GM12801 (cell line): Measurements from ENCODE around the gene RNASET2.

Experiments
- TF ChIP-seq, protein P1 (sequence below): IDR thresholded peaks from one replicate; pipeline ENCODE4 v1.5.1; 2011; ENCODE audit warnings: control low read depth; ENCODE audit not compliant: insufficient read length; ENCODE audit errors: extremely low read depth

RNASET2 gene

DNA sequence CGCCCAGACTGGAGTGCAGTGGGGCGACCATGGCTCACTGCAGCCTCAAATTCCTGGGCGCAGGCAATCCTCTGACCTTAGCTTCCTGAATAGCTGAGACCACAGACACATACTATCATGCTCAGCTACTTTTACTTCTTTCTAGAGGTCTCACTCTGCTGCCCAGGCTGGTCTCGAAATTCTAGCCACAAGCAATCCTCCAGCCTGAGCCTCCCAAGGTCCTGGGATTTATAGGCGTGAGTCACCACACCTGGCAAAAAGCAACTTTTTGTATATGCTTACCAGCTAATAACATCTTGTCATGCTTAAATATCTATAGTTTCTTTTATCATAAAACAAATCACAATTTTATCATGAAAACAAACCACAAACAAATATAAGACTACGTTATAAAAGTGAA is 23.0 kb downstream of the RNASET2 start:
- TF ChIP-seq, protein P1, sequence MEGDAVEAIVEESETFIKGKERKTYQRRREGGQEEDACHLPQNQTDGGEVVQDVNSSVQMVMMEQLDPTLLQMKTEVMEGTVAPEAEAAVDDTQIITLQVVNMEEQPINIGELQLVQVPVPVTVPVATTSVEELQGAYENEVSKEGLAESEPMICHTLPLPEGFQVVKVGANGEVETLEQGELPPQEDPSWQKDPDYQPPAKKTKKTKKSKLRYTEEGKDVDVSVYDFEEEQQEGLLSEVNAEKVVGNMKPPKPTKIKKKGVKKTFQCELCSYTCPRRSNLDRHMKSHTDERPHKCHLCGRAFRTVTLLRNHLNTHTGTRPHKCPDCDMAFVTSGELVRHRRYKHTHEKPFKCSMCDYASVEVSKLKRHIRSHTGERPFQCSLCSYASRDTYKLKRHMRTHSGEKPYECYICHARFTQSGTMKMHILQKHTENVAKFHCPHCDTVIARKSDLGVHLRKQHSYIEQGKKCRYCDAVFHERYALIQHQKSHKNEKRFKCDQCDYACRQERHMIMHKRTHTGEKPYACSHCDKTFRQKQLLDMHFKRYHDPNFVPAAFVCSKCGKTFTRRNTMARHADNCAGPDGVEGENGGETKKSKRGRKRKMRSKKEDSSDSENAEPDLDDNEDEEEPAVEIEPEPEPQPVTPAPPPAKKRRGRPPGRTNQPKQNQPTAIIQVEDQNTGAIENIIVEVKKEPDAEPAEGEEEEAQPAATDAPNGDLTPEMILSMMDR, result no peak

DNA sequence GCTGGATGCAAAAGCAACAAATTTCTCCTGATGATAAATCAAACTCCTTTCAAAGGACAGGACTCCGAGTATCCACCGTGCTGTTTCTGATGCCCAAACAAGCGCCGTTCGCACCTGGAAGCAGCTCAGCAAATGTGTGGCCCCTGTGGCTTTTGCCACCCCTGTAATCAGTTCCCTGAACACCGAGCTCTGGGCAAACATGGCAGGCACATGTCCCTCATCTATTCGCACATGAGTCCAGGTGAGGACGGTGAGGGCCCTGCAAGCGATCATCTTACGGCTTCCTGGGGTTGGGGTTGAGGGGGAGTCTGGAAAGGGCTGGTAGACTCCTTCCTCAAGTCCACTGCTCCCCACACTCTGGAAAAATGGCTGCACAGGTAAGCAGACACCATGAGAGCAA is 23.7 kb downstream of the RNASET2 start:
- TF ChIP-seq, protein P1, result no peak

DNA sequence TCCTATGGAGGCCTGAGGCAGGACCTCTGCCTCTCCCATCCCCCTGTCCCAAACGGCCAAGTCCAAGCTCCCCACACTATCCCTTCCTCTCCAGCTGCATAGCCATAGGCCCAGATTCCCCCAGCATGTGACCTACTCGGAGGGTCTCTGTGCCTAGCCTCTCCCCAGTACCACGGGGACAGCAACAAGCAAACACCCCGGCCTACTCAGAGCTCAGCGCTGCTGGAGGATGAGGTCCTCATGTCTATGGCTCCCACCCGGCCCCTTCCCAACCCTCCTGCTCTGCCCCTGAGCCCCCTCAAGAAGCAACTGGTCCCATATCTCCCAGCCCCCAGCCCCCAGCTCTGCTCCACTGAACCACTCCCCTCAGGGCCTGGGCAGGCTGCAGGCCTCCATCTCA is 24.2 kb downstream of the RNASET2 start:
- TF ChIP-seq, protein P1, result no peak

DNA sequence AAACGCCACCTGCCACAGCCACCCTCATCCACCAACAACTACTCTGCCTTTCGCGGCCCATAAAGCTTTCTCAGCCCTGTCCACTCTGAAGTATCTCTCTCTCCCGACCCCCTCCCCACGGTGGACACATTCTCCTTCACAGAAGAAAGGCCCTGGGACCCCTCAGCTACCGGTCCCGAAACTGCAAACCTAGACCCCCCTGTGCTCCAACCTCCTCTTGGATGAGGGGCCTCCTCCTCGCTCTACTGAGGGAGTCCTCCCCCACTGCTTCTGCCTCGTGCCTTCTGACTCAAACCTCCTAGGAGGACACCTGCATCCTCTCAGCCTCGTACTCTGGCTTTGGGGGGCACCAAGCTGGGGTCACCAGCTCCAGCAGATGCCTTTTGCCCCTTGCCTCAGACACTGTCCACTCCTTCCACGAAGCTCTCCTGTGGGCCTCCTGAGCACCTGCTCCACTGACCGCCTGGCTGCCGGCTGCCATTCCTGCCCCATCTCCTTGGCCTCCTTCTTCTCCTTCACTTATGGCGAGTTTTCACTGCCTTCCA is 24.9 kb downstream of the RNASET2 start:
- TF ChIP-seq, protein P1, result no peak

DNA sequence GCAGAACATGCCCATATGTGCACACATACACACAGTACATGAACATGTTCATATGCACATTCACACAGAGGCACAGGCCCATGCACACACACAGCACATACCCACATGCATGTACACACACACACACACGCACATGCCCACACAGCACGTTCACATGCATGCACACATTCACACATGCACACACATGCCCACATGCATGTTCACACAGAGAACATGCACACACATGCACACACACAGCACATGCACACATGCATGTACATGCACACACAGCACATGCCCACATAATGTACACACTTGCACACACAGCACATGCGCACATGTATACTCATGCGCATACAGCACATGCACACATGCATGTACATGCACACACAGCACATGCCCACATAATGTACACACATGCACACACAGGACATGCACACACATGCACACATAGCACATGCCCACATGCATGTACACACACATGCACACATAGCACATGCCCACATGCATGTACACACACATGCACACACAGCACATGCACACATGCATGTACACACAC is 25.9 kb downstream of the RNASET2 start:
- TF ChIP-seq, protein P1, result no peak

- TF ChIP-seq, protein P1, result no peak
These were observed 26.7 kb downstream of the RNASET2 start for GRCh38 chr6:166929542-166930189.

DNA sequence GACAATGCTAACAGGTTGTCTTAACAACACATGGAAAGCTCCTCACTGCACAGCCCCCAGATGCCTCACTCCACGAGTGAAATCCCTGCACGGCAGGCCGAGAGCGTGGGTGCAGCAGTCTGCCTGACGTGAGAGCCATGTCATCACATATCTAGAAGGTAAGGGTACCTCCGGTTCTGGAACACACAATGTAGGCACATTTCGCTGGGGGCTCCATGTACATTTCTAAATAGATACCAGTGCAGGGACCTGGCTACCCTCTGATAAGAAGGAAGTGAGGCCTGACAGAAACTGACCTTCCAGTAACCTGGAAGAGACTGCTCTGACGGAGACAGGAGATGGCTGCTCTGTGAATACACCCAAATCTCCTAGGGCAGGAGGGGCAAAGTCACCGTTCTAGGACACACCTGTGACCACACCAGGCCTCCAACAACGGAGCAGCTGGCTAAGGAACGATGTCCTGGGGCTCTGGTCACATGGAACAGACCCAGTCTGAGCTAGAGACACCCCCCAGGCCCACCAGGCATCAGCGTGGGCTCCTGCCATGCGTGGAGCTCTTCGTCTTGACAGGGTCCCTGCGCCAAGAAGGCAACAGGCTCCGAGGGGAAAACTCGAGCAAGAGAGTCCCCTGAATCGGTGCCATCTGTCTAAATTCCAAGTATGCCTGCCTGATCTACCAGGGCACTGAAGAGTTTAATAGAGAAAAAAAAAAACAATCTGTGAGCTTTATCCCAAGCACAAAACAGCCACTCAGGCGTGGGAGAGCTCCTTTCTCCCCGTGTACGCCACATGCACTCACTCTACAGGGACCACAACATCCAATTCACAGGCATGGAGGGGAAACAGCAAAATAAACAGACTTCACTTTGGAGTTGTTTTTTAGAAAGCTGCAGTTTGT is 27.5 kb downstream of the RNASET2 start:
- TF ChIP-seq, protein P1, result no peak
